ENCODE data around the gene CFAP74. TPM values are rescaled to one million over a fixed set of nuclear protein-coding genes. Genes with fewer than 3 reads are reported as not detected.
A peak's percentile ranks its signal among the peaks of the same experiment; 100 is the strongest.

CFAP74 gene
- total and polyA plus RNA-seq, 2 of the 13 experiments (the other 11 are each of a cell fraction or from before 2014, with no cell fraction given): 0.27 to 0.62 TPM

- peak; percentile 41 for TF ChIP-seq HNF4A (CRISPR knock-in tag; IDR thresholded peaks at IDR 0.05)
- no peak for TF ChIP-seq ATF1 (CRISPR knock-in tag; IDR thresholded peaks at IDR 0.05)
- no peak for TF ChIP-seq KLF6 (CRISPR knock-in tag; IDR thresholded peaks at IDR 0.05)
- TF ChIP-seq ZNF75D (CRISPR knock-in tag; IDR thresholded peaks at IDR 0.05; ENCODE audit: borderline replicate concordance): no peak
- no peak for TF ChIP-seq HIVEP1 (CRISPR knock-in tag; IDR thresholded peaks at IDR 0.05)
- no peak for TF ChIP-seq TOE1 (CRISPR knock-in tag; IDR thresholded peaks at IDR 0.05)
- TF ChIP-seq TBX2 (CRISPR knock-in tag; IDR thresholded peaks at IDR 0.05; ENCODE audit: borderline replicate concordance): peak; percentile 59
- TF ChIP-seq HNRNPL (IDR thresholded peaks at IDR 0.05; ENCODE audit: low read depth, low read length): peak; percentile 84
- TF ChIP-seq JUN (CRISPR knock-in tag; IDR thresholded peaks at IDR 0.05): no peak; the same call in 1 of the 2 replicates
- no peak for TF ChIP-seq SOX6 (IDR thresholded peaks at IDR 0.05)
- no peak for TF ChIP-seq SOX6 (CRISPR knock-in tag; IDR thresholded peaks at IDR 0.05)
- TF ChIP-seq, protein P1, sequence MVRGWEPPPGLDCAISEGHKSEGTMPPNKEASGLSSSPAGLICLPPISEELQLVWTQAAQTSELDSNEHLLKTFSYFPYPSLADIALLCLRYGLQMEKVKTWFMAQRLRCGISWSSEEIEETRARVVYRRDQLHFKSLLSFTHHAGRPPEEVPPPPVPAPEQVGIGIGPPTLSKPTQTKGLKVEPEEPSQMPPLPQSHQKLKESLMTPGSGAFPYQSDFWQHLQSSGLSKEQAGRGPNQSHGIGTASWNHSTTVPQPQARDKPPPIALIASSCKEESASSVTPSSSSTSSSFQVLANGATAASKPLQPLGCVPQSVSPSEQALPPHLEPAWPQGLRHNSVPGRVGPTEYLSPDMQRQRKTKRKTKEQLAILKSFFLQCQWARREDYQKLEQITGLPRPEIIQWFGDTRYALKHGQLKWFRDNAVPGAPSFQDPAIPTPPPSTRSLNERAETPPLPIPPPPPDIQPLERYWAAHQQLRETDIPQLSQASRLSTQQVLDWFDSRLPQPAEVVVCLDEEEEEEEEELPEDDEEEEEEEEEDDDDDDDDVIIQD (CRISPR knock-in tag; IDR thresholded peaks at IDR 0.05; ENCODE audit: low read depth): no peak; the same call in 1 of the 2 replicates
- TF ChIP-seq ZNF367 (CRISPR knock-in tag; IDR thresholded peaks at IDR 0.05; ENCODE audit: borderline replicate concordance): no peak
- TF ChIP-seq ZNF350 (CRISPR knock-in tag; IDR thresholded peaks at IDR 0.05; ENCODE audit: borderline replicate concordance, low read depth): no peak
- no peak for TF ChIP-seq NFKBIZ (CRISPR knock-in tag; IDR thresholded peaks at IDR 0.05)
- TF ChIP-seq, protein P2, sequence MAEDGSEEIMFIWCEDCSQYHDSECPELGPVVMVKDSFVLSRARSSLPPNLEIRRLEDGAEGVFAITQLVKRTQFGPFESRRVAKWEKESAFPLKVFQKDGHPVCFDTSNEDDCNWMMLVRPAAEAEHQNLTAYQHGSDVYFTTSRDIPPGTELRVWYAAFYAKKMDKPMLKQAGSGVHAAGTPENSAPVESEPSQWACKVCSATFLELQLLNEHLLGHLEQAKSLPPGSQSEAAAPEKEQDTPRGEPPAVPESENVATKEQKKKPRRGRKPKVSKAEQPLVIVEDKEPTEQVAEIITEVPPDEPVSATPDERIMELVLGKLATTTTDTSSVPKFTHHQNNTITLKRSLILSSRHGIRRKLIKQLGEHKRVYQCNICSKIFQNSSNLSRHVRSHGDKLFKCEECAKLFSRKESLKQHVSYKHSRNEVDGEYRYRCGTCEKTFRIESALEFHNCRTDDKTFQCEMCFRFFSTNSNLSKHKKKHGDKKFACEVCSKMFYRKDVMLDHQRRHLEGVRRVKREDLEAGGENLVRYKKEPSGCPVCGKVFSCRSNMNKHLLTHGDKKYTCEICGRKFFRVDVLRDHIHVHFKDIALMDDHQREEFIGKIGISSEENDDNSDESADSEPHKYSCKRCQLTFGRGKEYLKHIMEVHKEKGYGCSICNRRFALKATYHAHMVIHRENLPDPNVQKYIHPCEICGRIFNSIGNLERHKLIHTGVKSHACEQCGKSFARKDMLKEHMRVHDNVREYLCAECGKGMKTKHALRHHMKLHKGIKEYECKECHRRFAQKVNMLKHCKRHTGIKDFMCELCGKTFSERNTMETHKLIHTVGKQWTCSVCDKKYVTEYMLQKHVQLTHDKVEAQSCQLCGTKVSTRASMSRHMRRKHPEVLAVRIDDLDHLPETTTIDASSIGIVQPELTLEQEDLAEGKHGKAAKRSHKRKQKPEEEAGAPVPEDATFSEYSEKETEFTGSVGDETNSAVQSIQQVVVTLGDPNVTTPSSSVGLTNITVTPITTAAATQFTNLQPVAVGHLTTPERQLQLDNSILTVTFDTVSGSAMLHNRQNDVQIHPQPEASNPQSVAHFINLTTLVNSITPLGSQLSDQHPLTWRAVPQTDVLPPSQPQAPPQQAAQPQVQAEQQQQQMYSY (CRISPR knock-in tag; IDR thresholded peaks at IDR 0.05): no peak
- no peak for TF ChIP-seq CBX2 (IDR thresholded peaks at IDR 0.05; ENCODE audit: low read depth, low read length)
- TF ChIP-seq CBX2 (CRISPR knock-in tag; IDR thresholded peaks at IDR 0.05; ENCODE audit: low read depth): no peak
- TF ChIP-seq ADNP (CRISPR knock-in tag; IDR thresholded peaks at IDR 0.05): no peak
- TF ChIP-seq ZNF766 (CRISPR knock-in tag; IDR thresholded peaks at IDR 0.05; ENCODE audit: borderline replicate concordance): 0 out of 2 replicates have a peak, but pooled peaks have one; percentile 54
- TF ChIP-seq GATA4 (IDR thresholded peaks at IDR 0.05; ENCODE audit: borderline replicate concordance, low read depth): no peak
- TF ChIP-seq MED1 (CRISPR knock-in tag; IDR thresholded peaks at IDR 0.05): peak; percentile 31; the same call in 1 of the 2 replicates
- no peak; the same call in 1 of the 2 replicates for TF ChIP-seq KDM2A (CRISPR knock-in tag; IDR thresholded peaks at IDR 0.05; ENCODE audit: borderline replicate concordance, low read depth)
- TF ChIP-seq ZNF557 (CRISPR knock-in tag; IDR thresholded peaks at IDR 0.05): no peak
- TF ChIP-seq NCOA5 (CRISPR knock-in tag; IDR thresholded peaks at IDR 0.05): no peak
- no peak for TF ChIP-seq SP140L (CRISPR knock-in tag; IDR thresholded peaks at IDR 0.05; ENCODE audit: borderline replicate concordance)
Measured at GRCh38 chr1:1920608-1921458, 82.8 kb downstream of the CFAP74 start (continued).

All from HepG2 (cell line).